ENCODE results near the gene NTF3.

NTF3 gene

GRCh38 chr12:5537771-5538170 is 105.9 kb downstream of the NTF3 start:
- no peak for DNase-seq (ENCODE audit: low read depth)
- TF ChIP-seq MAX (IDR thresholded peaks at IDR 0.05; ENCODE audit: low read depth, low read length) (no peak), MYC (IDR thresholded peaks at IDR 0.05; ENCODE audit: low read depth, low read length) (no peak), POLR2A (IDR thresholded peaks at IDR 0.05; ENCODE audit: extremely low read depth, insufficient read length) (no peak), CTCF (IDR thresholded peaks at IDR 0.05; ENCODE audit: low read depth, low read length) (no peak)
- no peak overlapping the region for H3K4me3 ChIP-seq (ENCODE audit: low read depth, low read length)

Measured in NB4 (cell line).